Measurements from ENCODE around the gene ZHX3.

GRCh38 chr20:41308726-41309413 lies 8.7 kb downstream of the ZHX3 start:
- TF ChIP-seq FOXA2 (IDR thresholded peaks at IDR 0.05) (no peak), GABPA (IDR thresholded peaks at IDR 0.05 in 1 of 2, conservative IDR thresholded peaks at IDR 0.05 in 1 of 2) (no peak), EGR1 (IDR thresholded peaks at IDR 0.05; ENCODE audit: low read depth in 2 of 2) (no peak), TAF1 (conservative IDR thresholded peaks at IDR 0.05) (no peak), REST (IDR thresholded peaks at IDR 0.05) (no peak), SP1 (IDR thresholded peaks at IDR 0.05) (no peak), FOXA1 (IDR thresholded peaks at IDR 0.05) (no peak), RXRA (IDR thresholded peaks at IDR 0.05) (no peak), YY1 (IDR thresholded peaks at IDR 0.05) (no peak), NR2F2 (IDR thresholded peaks at IDR 0.05) (no peak)
- TF ChIP-seq, protein P1, sequence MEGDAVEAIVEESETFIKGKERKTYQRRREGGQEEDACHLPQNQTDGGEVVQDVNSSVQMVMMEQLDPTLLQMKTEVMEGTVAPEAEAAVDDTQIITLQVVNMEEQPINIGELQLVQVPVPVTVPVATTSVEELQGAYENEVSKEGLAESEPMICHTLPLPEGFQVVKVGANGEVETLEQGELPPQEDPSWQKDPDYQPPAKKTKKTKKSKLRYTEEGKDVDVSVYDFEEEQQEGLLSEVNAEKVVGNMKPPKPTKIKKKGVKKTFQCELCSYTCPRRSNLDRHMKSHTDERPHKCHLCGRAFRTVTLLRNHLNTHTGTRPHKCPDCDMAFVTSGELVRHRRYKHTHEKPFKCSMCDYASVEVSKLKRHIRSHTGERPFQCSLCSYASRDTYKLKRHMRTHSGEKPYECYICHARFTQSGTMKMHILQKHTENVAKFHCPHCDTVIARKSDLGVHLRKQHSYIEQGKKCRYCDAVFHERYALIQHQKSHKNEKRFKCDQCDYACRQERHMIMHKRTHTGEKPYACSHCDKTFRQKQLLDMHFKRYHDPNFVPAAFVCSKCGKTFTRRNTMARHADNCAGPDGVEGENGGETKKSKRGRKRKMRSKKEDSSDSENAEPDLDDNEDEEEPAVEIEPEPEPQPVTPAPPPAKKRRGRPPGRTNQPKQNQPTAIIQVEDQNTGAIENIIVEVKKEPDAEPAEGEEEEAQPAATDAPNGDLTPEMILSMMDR (IDR thresholded peaks at IDR 0.05; ENCODE audit: low read depth, low read length, missing input control), result no peak
- TF ChIP-seq, protein P2, sequence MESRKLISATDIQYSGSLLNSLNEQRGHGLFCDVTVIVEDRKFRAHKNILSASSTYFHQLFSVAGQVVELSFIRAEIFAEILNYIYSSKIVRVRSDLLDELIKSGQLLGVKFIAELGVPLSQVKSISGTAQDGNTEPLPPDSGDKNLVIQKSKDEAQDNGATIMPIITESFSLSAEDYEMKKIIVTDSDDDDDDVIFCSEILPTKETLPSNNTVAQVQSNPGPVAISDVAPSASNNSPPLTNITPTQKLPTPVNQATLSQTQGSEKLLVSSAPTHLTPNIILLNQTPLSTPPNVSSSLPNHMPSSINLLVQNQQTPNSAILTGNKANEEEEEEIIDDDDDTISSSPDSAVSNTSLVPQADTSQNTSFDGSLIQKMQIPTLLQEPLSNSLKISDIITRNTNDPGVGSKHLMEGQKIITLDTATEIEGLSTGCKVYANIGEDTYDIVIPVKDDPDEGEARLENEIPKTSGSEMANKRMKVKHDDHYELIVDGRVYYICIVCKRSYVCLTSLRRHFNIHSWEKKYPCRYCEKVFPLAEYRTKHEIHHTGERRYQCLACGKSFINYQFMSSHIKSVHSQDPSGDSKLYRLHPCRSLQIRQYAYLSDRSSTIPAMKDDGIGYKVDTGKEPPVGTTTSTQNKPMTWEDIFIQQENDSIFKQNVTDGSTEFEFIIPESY (IDR thresholded peaks at IDR 0.05), result no peak

All from liver (tissue), 3 donors.